DLD1 (cell line): ENCODE data around the gene TSHZ1.

ENCODE experiments used
- in situ Hi-C: cut with HindIII; loops from 2 replicates; pipeline ENCODE4 v1.10.0; 2017; ENCODE audit warnings: low sequenced_read_pairs

TSHZ1 gene

DNA sequence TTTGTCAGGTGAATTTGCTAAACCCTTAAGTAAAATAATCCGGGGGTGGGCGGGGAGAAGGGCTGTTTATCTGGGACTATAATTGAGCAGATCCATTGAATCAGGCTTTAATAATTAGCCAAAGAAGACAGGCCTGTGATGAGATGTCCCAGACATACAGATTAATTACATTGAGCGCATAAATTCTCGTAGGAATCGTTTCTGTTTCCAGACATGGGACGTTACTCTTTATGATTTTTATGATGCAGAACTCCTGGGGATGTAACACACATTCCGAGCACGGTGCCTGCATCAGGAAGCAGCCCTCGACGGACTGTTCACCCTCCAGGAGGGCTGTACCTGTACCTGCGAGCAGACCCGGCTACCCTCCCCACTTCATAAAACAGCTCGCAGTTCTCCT, 128.0 kb downstream of the TSHZ1 start:
- in situ Hi-C loops: no loop called here
